Measurements from ENCODE around the gene MRM2.

GRCh38 chr7:2211259-2211880 lies 30.6 kb downstream of the MRM2 start:
- TF ChIP-seq CTCF (conservative IDR thresholded peaks at IDR 0.05 in 1 of 2, IDR thresholded peaks at IDR 0.05 in 1 of 2; ENCODE audit: low read depth in 1 of 2, low read length in 2 of 2) = no peak
- no peak for TF ChIP-seq EZH2 (IDR thresholded peaks at IDR 0.05; ENCODE audit: low read length, missing control alignments)
